Measurements from ENCODE around the gene KIF17.

- TF ChIP-seq POLR2AphosphoS5 (IDR thresholded peaks at IDR 0.05; ENCODE audit: borderline replicate concordance, low read depth, low read length) (no peak), FOXP2 (optimal IDR thresholded peaks at IDR 0.05; ENCODE audit: control extremely low read depth, extremely low read length, insufficient read depth) (no peak)
Measured at GRCh38 chr1:20648946-20649345, 68.9 kb downstream of the KIF17 start.

Data from SK-N-MC (cell line).